ENCODE data around the gene TRIM71.

DNA sequence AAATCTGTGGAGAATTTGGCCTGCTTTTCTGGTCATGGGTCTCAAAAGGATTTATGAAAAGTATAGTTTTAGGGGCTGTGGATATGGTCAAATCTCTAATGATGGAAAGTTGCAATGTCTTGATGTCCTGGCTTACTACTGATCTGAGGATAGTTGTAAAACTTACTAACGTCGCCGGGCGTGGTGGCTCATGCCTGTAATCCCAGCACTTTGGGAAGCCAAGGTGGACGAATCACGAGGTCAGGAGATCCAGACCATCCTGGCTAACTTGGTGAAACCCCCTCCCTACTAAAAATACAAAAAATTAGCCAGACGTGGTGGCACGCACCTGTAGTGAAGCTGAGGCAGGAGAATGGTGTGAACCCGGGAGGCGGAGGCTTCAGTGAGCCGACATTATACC is 19.6 kb downstream of the TRIM71 start:
- TF ChIP-seq RAD21 (CRISPR knock-in tag; IDR thresholded peaks at IDR 0.05) (no peak), SIN3A (IDR thresholded peaks at IDR 0.05; ENCODE audit: borderline replicate concordance, low read depth, low read length) (no peak), RNF2 (conservative IDR thresholded peaks at IDR 0.05; ENCODE audit: low read depth) (no peak), YY1 (IDR thresholded peaks at IDR 0.05; ENCODE audit: insufficient read depth, insufficient replicate concordance, low read depth, low read length) (no peak), CENPX (CRISPR knock-in tag; IDR thresholded peaks at IDR 0.05) (no peak), NFIC (IDR thresholded peaks at IDR 0.05; ENCODE audit: low read length) (no peak), ZNF674 (CRISPR knock-in tag; IDR thresholded peaks at IDR 0.05; ENCODE audit: low read depth) (no peak), FOXP1 (IDR thresholded peaks at IDR 0.05) (no peak), FOXP1 (CRISPR knock-in tag; IDR thresholded peaks at IDR 0.05) (no peak)
- TF ChIP-seq, protein P1, sequence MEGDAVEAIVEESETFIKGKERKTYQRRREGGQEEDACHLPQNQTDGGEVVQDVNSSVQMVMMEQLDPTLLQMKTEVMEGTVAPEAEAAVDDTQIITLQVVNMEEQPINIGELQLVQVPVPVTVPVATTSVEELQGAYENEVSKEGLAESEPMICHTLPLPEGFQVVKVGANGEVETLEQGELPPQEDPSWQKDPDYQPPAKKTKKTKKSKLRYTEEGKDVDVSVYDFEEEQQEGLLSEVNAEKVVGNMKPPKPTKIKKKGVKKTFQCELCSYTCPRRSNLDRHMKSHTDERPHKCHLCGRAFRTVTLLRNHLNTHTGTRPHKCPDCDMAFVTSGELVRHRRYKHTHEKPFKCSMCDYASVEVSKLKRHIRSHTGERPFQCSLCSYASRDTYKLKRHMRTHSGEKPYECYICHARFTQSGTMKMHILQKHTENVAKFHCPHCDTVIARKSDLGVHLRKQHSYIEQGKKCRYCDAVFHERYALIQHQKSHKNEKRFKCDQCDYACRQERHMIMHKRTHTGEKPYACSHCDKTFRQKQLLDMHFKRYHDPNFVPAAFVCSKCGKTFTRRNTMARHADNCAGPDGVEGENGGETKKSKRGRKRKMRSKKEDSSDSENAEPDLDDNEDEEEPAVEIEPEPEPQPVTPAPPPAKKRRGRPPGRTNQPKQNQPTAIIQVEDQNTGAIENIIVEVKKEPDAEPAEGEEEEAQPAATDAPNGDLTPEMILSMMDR (CRISPR knock-in tag; IDR thresholded peaks at IDR 0.05): no peak

Data from HepG2 (cell line).